HG02571 (cell line): Measurements from ENCODE around the gene DBNDD1.
"Not testable (repeated sequence)": the region's sequence is repeated elsewhere in the genome, so short reads cannot be mapped to it uniquely, and the experiment has no call there.

Experiments used
- ATAC-seq: cut with Tn5 transposase; IDR thresholded peaks from one replicate; pipeline ENCODE4 v1.9.1; 2021; ENCODE audit warnings: mild to moderate bottlenecking, moderate library complexity; ENCODE audit not compliant: unreplicated experiment

The DBNDD1 gene

DNA sequence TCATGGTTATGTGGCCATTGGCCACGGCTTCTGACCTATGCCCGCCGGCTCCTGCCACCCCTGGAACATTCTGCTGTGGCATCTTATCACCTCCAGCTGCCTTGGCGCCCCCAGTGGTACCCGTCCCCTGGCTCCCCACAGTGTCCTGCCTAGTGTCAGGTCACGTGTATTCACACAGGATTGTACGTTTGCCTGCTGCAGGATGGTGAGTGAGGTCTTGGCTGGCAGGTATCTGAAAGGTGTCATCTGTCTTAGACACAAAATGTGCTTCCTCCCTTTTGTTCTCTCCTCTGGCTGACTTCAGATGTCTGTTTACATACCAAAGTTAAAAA is 24.9 kb downstream of the DBNDD1 start:
- no peak for ATAC-seq

DNA sequence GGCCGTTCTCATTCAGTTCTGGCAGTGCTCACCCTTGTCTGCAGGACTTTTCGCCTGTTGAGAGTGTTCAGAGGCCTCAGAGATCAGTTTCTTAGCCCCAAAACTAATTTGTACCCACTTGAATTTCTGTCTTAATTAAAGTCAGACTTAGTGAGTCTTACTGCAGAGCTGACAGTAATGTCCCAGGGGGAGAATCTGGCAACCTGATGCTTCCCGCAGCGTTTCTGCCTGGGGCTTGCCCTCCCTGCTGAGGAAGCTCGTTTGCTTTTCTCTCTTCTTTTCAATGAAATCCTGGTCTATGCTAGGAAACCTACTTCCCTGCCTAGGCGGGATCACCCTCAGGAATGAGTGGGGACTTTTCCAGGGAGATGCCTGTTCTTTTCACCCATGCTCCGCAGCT is 25.3 kb downstream of the DBNDD1 start:
- no peak for ATAC-seq

DNA sequence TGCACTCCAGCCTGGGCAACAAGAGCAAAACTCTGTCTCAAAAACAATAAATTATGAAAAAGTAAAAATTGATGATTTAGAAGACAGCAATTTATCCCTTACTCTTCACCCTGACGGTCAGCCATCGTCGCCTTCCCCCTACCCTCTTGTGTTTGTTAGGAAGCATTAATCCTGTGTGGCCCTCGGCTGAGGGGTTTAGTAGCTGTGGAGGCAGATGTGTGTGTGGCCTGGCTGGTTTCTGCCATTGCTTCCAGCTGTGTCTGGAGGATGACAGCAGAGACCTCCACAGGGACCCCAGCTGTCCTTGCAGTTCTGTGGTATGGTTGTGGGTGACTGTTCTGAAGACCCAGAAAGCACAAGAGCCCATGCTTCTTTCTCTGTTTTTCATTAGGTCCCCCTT is 25.9 kb downstream of the DBNDD1 start:
- ATAC-seq = no peak

DNA sequence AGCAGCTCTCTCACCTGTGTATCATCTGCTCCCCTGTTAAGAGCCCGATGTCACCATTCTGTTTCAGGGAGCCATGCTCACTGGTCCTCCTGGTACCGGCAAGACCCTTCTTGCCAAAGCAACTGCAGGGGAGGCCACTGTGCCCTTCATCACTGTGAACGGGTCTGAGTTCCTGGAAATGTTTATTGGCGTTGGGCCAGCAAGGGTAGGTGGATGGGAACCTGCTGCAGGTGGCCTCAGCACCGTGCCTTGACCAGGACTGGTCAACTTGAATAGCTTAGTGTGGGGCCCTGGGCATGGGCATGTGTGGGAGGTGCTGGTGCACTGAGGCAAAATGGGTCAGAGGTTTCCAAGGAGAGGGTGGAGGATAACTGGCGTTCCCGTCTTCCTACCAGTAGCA is 28.5 kb downstream of the DBNDD1 start:
- ATAC-seq = no peak

DNA sequence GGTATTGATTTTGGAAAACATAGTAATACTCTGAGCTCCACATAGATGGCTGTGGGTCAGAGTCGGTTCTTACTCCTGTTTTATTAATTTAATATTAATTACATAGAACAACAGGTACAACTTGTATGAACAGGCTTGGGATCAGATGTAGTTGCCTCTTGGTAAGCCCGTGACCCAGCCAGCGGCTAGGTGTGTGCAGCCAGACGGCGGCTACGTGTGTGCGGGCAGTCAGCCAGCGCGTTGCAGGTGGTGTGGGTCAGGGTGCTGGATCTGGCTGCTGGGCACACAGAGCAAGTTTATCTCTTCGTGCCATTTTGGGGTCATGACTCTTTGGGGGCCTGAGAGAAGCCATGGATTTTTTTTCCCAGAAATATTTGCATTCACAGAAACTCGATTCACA is 30.3 kb downstream of the DBNDD1 start:
- no peak for ATAC-seq

DNA sequence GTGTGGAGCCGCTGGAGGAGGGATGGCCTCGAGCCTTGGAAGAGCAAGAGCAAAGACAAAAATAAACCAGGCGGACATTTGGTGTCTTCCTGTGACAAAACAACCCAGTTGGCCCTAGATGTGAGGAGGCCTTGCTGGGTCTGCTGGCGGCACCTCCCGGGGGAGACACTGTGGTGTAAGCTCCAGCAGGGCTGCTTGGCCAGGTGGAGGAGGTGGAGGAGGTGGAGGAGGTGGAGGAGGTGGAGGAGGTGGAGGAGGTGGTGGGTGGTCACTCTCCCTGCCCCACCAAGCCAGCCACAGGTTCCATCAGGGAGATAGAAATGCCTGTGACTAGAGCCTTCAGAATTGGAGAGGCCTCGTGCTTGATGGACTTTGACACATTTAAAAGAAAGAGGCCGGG is 32.1 kb downstream of the DBNDD1 start:
- no peak for ATAC-seq

DNA sequence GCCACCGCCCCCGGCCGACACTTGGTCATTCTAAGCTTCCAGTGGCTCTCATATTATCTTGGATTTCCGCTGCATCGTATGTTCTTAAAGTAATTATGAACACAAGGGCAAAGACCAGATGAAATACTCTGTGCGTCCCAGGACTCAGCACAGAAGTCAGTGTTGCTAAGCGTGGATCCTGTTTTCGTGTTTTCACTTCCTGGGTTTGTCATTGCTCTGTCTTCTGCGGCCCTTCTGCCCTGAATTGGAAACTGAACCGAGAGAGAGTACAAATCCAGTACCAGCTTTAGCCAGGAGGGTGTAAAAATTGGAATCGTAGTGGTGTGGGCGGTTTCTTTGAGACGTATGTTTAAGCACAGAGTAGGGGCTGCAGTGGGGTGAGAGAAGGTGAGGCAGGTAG is 32.7 kb downstream of the DBNDD1 start:
- no peak for ATAC-seq

DNA sequence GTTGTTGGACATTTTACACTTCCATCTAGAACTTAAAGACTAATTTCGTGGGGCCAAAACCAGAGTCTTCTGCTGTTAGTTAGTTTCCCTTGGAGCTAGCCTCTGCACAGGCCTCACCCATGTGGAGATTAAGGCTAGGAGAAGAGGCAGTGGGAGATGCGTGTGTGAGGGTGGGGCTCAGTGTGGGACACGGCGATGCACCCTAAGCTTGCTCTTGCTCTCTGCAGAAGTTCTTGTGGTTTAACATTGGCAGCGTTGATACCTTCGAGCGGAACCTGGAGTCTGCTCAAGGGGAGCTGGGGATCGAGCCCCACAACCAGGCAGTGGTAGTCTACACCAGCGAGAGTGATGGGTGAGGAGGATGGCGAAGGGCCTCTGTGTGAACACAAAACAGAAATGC is 34.0 kb downstream of the DBNDD1 start:
- no peak for ATAC-seq

DNA sequence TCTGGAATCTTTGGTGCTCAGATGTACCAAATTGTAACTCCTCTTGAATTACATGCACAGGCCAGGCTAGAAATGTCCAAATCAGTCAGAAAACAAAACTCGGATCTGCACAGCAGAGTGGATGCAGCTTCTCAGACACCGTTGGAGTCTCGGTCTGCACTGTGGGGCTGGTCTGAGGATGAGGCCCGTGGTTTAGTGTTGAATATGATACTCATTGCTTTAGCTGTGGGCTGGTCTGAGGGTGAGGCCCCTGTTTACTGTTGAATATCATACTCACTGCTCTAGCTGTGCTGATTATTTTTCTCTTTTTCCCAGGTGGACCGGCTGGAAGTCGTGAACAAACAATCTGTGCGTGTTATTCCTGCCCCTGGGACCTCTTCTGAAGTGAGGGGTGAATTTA is 35.0 kb downstream of the DBNDD1 start:
- ATAC-seq = no peak

DNA sequence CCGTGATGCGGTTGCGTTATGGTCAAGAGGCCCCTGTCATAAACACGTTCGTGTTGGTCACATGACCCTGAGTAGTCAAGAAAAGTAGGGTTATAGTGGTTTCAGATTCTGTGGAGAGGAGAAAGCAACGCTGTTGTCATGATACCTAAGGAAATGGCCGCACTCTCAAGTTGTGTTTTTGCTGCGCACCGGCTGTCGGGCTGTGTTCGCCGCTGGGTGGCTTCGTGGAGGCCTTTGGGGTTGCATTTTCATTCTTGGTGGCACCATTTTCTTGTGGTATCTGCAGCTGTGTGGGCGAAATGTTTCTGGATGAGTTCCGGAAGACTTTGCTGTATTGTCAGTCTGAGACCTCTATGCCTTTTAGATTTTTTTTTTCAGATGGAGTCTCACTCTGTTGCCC is 35.7 kb downstream of the DBNDD1 start:
- ATAC-seq = no peak

DNA sequence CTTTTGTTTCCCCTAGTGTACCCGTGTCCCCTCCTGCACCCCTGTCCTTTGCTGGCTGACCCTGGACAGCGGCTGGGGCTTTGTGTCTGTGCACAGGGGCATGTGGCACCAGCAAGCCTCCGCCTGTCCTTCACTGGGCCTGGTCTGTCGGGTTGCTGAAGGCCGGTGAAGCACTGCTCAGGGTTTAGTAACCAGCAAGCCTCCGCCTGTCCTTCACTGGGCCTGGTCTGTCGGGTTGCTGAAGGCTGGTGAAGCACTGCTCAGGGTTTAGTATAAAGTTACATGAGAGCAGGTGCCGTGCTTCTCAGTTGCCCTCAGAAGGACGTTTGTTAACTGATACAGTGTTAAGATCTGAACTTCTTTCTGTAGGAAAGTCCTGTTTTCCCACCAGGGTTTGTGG is 36.9 kb downstream of the DBNDD1 start:
- no peak for ATAC-seq

DNA sequence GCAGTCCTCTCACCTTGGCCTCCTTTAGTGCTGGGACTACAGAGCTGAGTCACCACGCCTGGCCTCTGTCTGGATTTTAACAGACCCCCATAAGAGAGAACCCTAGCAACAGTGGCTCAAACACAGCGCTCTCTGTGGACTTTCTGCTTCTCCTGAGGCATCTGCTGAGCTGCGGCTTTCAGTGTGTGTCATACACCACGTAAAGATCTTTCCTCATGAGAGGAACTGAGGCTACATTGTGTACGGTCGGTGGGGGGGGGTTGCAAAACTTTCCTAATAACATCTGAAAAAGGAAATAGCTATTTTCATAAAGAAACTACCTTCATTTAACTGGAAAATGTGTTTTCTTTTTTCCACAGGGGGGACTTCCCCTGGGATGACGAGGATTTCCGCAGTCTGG is 37.8 kb downstream of the DBNDD1 start:
- peak; percentile 50 for ATAC-seq

DNA sequence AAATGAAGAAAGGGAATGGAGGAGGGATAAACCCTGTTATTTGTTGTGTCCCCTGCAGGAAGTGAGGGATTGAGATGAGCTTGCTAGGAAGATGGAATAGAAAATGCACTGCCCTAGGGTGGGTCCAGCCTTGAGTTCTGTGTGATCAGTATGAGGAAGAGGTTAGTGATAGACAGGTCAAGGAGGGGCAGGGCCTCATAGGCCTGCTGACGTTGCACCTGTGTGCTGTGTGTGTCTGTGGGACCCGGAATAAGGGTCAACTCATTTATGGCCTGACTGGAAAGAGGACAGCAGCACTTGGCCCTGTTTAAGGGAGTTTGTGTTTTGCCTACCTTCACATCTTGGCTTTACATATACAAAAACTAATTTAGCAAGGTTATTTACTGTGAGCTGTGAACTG is 44.4 kb downstream of the DBNDD1 start:
- ATAC-seq = no peak

DNA sequence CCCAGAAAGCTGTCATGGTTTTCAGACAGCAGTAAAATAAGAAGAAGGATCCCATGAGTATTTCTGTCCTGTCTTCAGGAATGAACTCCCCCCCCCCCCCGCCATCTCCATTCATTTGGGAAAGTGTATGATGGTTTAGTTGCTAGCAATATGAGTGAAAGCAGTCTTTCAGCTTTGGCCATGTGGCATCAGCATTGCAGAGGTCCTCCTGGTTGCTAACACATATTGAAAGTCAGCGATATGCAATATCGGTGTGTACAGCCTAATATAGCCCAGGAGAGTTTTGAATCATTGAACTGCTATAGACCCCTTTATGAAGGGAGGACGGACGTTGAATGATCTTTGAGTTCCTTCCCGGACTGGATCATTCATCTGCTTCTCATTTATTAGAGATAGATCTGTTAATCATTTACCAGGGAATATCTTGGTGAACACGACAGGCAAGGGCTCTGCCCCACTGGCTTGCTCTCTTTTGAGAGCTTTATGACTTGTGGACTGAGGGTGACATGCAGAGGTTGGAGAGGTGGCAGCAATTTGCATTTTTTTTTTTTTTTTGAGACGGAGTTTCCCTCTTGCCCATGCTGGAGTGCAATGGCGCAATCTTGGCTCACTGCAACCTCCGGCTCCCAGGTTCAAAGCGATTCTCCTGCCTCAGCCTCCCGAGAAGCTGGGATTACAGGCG is 45.5 kb downstream of the DBNDD1 start:
- ATAC-seq = no peak

DNA sequence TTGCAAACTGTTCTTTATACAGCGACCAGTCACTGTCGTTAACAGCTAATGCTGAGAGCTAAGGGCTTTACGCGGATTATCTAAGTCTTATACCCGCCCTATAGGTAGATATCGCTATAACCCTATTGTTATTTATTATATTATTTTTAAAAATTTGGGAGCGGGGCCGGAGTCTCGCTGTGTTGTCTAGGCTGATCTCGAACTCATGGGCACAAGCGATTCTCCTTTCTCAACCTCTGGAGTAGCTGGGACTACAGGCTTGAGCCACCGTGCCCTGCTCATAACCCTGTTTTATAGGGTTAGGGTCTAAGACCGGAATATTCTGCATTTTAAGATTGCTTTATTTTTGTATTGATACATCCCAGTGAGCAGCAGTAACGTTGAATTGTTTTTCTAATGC is 46.0 kb downstream of the DBNDD1 start:
- no peak for ATAC-seq

DNA sequence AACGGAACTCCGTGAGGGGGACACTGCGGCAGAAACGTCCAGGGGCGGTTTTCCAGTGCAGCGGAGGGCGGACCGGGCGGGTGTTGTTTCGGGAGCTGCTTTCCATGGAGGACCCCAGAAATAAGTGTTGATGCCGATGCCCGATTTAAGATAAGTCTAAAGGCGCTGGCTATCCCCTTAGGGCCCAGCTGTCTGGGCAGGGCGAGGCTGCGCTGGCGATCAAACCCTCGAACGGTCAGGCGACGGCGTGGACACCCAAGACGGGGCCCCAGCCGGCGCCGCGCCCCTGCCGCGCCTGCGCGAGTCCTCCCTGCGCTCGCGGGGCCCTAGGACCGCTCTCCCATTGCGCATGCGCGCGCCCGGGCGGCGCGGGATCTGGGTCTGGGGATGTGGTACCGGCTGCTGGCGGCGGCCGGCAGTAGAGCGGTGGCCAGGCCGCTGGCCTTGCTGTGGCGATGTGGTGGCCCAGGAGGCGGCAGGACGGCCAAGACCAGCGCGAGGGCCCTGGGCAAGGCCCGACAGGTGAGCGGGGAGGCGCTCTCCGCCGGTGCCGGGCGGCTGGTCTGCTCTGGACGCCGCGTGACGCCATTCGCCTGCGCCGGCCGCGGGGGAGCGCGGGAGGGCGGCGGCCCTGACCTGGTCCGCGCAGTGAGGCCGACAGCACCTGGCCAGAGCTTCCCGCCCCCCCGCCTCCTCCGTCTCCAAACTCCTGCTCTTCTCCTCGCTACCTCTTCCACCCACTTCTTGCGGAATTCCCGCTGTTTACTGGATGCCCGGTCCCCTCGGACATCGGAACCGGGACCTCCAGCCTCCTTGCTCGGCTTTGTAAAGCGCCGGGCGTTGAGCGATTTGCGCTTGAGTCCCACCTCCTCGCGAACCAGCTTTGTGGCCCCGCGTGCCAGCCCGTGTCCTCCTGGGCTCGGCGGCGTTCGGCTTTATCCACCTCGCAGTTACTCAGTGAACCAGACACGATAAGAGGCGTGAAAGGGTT is 46.7 kb downstream of the DBNDD1 start:
- ATAC-seq = peak; percentile 85

DNA sequence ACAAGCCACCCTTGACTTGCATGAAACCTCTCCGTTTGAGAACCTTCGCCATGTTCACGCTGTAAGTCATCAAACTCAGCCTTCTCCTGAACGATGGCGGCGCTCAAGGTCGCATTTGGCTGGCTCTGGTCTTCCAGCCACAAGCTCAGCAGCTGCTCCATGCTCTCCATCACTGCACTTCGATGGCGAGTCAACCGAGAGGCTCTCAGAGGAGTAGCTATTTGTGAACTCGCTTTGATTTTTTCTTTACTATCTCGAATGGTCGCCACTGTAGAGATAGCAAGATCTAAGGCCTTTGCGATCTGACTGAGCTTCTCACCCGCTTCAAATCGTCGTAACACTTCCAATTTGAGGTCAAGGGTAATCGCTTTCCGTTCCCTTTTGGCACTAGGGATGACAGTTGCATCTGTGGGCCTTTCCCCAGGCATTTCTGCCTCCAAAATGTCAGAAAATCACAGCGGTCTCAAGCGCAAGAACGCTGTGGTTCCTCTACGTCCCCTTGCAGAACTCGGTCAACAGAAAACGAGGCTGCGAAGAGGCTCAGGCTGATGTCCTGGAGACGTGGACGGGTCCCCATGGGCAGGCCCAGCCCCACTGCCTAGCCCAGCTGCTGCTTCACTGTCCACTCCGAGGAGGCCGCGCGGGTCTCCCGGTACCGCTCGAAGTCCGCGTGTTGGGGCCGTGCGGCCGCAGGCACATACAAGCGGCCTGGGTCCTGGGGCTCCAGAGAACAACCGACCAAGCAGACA is 47.6 kb downstream of the DBNDD1 start:
- no peak for ATAC-seq

DNA sequence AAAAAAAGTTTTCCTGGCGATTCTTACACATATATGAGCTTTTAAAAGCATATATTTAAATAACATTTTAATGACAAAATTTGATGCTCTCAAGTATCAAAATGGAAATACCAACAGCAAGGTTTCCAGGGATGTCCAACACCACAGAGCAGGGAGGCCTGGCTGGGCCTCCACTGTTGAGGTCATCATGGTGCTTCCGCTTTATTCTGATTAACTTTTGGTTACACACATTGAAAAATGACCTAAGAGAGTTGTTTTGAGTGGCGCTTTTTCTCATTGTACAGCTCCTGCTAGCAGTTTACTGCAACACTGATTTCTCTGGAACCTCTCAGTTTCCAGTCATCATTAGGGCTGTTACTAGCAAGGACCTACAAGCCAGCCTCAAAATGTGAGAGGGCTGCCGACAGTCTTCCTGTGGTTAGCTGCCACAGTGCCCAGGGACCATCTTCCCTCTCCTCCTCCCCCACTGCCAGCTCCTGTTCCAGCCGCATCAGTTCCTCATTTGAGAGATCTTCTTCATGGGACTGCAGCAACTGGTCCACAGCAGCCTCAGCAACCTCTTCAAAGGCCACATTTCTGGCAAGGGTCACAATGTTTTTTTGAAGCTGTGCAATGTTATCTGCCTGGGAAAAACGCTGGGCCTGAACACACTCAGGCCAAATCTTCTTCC is 49.4 kb downstream of the DBNDD1 start:
- ATAC-seq = no peak

DNA sequence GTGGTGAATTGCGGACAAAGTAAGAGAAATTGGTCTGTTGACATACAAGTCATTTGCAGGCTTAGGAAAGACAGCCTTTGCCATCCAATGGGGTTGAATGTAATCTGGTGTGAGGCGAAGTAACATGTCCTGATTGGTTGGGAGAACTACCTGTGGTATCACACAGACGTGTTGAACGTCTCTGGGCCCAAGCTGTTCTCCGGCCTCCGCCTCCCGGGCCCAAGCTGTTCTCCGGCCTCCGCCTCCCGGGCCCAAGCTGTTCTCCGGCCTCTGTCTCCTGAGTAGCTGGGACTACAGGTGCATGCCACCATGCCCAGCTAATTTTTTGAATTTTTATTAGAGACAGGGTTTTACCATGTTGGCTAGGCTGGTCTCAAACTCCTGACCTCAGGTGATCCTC is 51.2 kb downstream of the DBNDD1 start:
- ATAC-seq = not testable (repeated sequence)

DNA sequence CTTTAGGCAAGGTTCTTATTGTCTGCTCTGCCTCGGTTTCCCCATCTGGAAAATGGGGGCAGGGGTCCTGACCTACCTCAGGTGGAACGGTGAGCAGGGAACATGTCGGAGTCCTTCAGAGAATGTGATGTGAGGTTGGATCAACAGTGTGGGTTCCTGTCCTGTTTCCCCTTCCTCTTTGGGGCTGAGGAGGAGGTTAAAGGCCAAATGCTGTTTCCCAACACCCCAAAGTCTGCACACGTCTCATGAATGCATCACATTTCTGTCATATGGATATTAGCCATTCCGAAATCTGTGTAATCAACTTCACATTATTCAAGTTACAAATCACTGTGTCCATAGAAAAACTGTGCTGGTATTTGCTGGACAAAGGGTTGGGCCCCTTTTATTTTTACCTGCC is 51.8 kb downstream of the DBNDD1 start:
- ATAC-seq = not testable (repeated sequence)

DNA sequence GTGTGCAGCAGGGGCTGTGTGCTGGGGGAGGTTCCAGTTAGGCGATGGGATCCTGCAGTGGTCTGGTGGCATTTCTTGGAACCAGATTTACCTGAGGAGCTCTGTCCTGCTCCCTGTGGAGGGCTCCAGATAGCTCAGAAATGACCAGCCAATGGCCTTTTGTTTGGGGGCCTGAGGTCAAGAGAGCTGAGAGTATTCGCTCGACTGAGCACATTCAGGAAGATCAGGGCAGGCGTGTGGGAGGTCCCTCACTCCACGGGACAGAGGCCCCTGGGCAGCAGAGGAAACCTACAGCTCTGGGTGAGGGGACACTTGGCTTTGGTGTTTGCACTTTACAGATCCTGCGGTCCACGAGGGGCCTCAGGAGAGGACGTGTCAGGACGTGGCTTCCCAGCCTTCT is 52.5 kb downstream of the DBNDD1 start:
- ATAC-seq = no peak
